GM12878 (cell line): ENCODE data around the gene SEC24C. TPM values are rescaled to one million over a fixed set of nuclear protein-coding genes. Genes with fewer than 3 reads are reported as not detected.

Source experiments
- ATAC-seq: fragments of 200-7000 bp; cut with Tn5 transposase; 3 replicates; pipeline ENCODE4 v1.9.1; 2020; ENCODE audit warnings: mild to moderate bottlenecking, moderate library complexity
- BruUV-seq: library from RNA; stranded (reverse); fragments of 400-500 nt; replicated peaks from 2 replicates; lab custom pipeline; 2021; lab: Mats Ljungman, UMichigan
- CTCF ChIA-PET: fragments of 300-600 bp; sonication (Branson Sonifier 250); formaldehyde crosslinking; extraction: SDS; loops from one replicate; lab custom pipeline; 2021; ENCODE audit warnings: inconsistent platforms; lab: Yijun Ruan, JAX
- POLR2A ChIA-PET: fragments of 350-600 bp; formaldehyde crosslinking; extraction: SDS; loops from one replicate; lab custom pipeline; 2021; ENCODE audit warnings: inconsistent platforms; lab: Charles Lee
- RAD21 ChIA-PET: fragments of 300-600 bp; sonication (Branson Sonifier 250); formaldehyde crosslinking; loops from one replicate; lab custom pipeline; 2023; ENCODE audit warnings: antibody characterized with exemption; ENCODE audit not compliant: unreplicated experiment; lab: Charles Lee
- SMC1A ChIA-PET: fragments of 300-600 bp; sonication (Branson Sonifier 250); formaldehyde crosslinking; loops from one replicate; lab custom pipeline; 2023; ENCODE audit not compliant: unreplicated experiment, uncharacterized antibody; lab: Charles Lee
- DNase-seq: peaks from one replicate; pipeline ENCODE4 v3.0.0-alpha.2; 2011; ENCODE audit warnings: low read depth, low spot score
- FAIRE-seq: peaks from 3 replicates; lab custom pipeline; 2011; peaks lifted over from hg19 to GRCh38; lab: Jason Lieb, UNC
- H2AFZ ChIP-seq: 2 replicates; pipeline ENCODE4 v1.6.0; 2011; ENCODE audit warnings: low read depth, low read length, control low read depth; ENCODE audit not compliant: control insufficient read depth
- H3K27ac ChIP-seq: 2 replicates; pipeline ENCODE4 v1.5.1; 2011; ENCODE audit warnings: control low read depth; ENCODE audit not compliant: control insufficient read depth, insufficient read depth
- H3K27me3 ChIP-seq, 2 experiments: replicated peaks in 1 of 2; 2 replicates each; pipeline versions ENCODE4 v1.6.0 to v1.6.1; 2011; ENCODE audit warnings: low read length in 1 of 2; ENCODE audit not compliant: control insufficient read depth in 2 of 2, insufficient read depth in 2 of 2
- H3K36me3 ChIP-seq, 2 experiments: 2 replicates each; pipeline ENCODE4 v1.5.1; 2011; ENCODE audit warnings: low read length in 1 of 2; ENCODE audit not compliant: control insufficient read depth in 2 of 2, insufficient read depth in 2 of 2
- H3K4me1 ChIP-seq: 2 replicates; pipeline ENCODE4 v1.6.1; 2011; ENCODE audit warnings: mild to moderate bottlenecking, low read length, moderate library complexity, mixed read lengths; ENCODE audit not compliant: control insufficient read depth, insufficient read depth
- H3K4me2 ChIP-seq: 2 replicates; pipeline ENCODE4 v1.6.0; 2011; ENCODE audit warnings: control low read depth; ENCODE audit not compliant: control insufficient read depth, insufficient read depth
- H3K4me3 ChIP-seq: fragments of 200-600 bp; sonication (generic); 2 replicates; pipeline ENCODE4 v1.5.1; 2016
- H3K79me2 ChIP-seq: 2 replicates; pipeline ENCODE4 v1.6.0; 2011; ENCODE audit warnings: low read length; ENCODE audit not compliant: control insufficient read depth, insufficient read depth
- H3K9ac ChIP-seq: 2 replicates; pipeline ENCODE4 v1.8.0; 2011; ENCODE audit warnings: low read length, control low read depth, mixed read lengths; ENCODE audit not compliant: control insufficient read depth, insufficient read depth
- H3K9me3 ChIP-seq: replicated peaks from 3 replicates; pipeline ENCODE4 v1.5.1; 2011; ENCODE audit warnings: mild to moderate bottlenecking, low read length; ENCODE audit not compliant: control insufficient read depth, insufficient read depth
- H4K20me1 ChIP-seq: 2 replicates; pipeline ENCODE4 v1.6.0; 2011; ENCODE audit not compliant: control insufficient read depth, insufficient read depth
- CREB1 ChIP-seq: IDR thresholded peaks from 2 replicates; pipeline ENCODE4 v1.6.1; 2012; ENCODE audit warnings: low read depth, mild to moderate bottlenecking, inconsistent platforms
- GATAD2B ChIP-seq: fragments of 450-650 bp; conservative IDR thresholded peaks from 2 replicates; pipeline ENCODE4 v1.6.1; 2017; ENCODE audit warnings: low read depth, mild to moderate bottlenecking, moderate library complexity
- IKZF1 ChIP-seq: fragments of 450-650 bp; conservative IDR thresholded peaks from 2 replicates; pipeline ENCODE4 v1.6.1; 2017; ENCODE audit warnings: antibody characterized with exemption, mild to moderate bottlenecking
- LARP7 ChIP-seq: fragments of 450-650 bp; IDR thresholded peaks from 2 replicates; pipeline ENCODE4 v1.6.1; 2017; ENCODE audit warnings: mild to moderate bottlenecking
- MXI1 ChIP-seq: fragments of 150-350 bp; IDR thresholded peaks from 2 replicates; pipeline ENCODE4 v1.6.1; 2011; ENCODE audit warnings: low read depth, mild to moderate bottlenecking, inconsistent platforms, low read length, improper control_type of control experiment
- POLR2A ChIP-seq: IDR thresholded peaks from 2 replicates; pipeline ENCODE4 v1.6.1; 2011; ENCODE audit warnings: low read depth, mild to moderate bottlenecking, low read length
- RBBP5 ChIP-seq: fragments of 200-600 bp; sonication (generic); conservative IDR thresholded peaks from 2 replicates; pipeline ENCODE4 v1.6.1; 2016
- ZBTB40 ChIP-seq: fragments of 450-650 bp; IDR thresholded peaks from 2 replicates; pipeline ENCODE4 v1.6.1; 2016; ENCODE audit warnings: mild to moderate bottlenecking, moderate library complexity, borderline replicate concordance
- WGBS: methylation state at CpG from one replicate; pipeline ENCODE4 v1.1.6; 2016; ENCODE audit warnings: low lambda C conversion rate; ENCODE audit not compliant: insufficient replicate concordance, insufficient coverage; ENCODE audit errors: missing lambda C conversion rate; 5-methylcytosine and 5-hydroxymethylcytosine counted together
- in situ Hi-C: fragments of 300-500 bp; cut with MboI; formaldehyde crosslinking; loops from 9 replicates; pipeline ENCODE4 v1.14.3; 2018; ENCODE audit warnings: mixed read lengths
- intact Hi-C: fragments of 100-400 bp; cut with micrococcal nuclease; formaldehyde crosslinking; loops from one replicate; pipeline ENCODE4 v1.14.2; 2022; ENCODE audit not compliant: unreplicated experiment
- polyA plus RNA-seq, 11 experiments: library from polyadenylated mRNA; depleted of rRNA in 4 of 11; unstranded in 6 of 11; stranded (reverse) in 5 of 11; fragments of >200 nt; fragmentation: Nextera tagmentation in 4 of 11; fragmentation: Illumina TruSeq in 1 of 11; extraction: Ambion mirVana in 4 of 11; extraction: Trizol in 1 of 11; gene quantifications; 1 replicate in 1 of 11; 2 replicates in 10 of 11; pipeline versions ENCODE4 v1.2.1 to v1.2.3, GENCODE V29; 2011 to 2016; ENCODE audit warnings: inconsistent platforms in 2 of 11, missing spikeins in 2 of 11, low read depth in 1 of 11
- total RNA-seq, 4 experiments: library from RNA; depleted of rRNA in 3 of 4; stranded (reverse); fragments of >200 nt in 3 of 4; fragmentation: Illumina TruSeq in 1 of 4; extraction: Trizol in 1 of 4; gene quantifications; 2 replicates each; pipeline versions ENCODE4 v1.2.1 to v1.2.3, GENCODE V29; 2013 to 2021
- TF ChIP-seq, protein P1 (sequence below), 3 experiments: IDR thresholded peaks in 2 of 3; conservative IDR thresholded peaks in 1 of 3; 2 replicates each; pipeline ENCODE4 v1.5.1; 2011; ENCODE audit warnings: low read depth in 3 of 3, low read length in 3 of 3, mild to moderate bottlenecking in 3 of 3, control low read depth in 2 of 3, moderate library complexity in 2 of 3, inconsistent platforms in 1 of 3, mixed read lengths in 1 of 3; ENCODE audit not compliant: control insufficient read depth in 2 of 3, insufficient read depth in 1 of 3; ENCODE audit errors: extremely low read depth in 1 of 3
- TF ChIP-seq, protein P2 (sequence below): IDR thresholded peaks from 2 replicates; pipeline ENCODE4 v1.6.1; 2012; ENCODE audit warnings: mild to moderate bottlenecking, low read depth, low read length

SEC24C gene
- total and polyA plus RNA-seq, 10 of the 15 experiments (the other 5 are each of a cell fraction or from before 2014, with no cell fraction given): 12.7 to 117 (median 73.8) TPM

DNA sequence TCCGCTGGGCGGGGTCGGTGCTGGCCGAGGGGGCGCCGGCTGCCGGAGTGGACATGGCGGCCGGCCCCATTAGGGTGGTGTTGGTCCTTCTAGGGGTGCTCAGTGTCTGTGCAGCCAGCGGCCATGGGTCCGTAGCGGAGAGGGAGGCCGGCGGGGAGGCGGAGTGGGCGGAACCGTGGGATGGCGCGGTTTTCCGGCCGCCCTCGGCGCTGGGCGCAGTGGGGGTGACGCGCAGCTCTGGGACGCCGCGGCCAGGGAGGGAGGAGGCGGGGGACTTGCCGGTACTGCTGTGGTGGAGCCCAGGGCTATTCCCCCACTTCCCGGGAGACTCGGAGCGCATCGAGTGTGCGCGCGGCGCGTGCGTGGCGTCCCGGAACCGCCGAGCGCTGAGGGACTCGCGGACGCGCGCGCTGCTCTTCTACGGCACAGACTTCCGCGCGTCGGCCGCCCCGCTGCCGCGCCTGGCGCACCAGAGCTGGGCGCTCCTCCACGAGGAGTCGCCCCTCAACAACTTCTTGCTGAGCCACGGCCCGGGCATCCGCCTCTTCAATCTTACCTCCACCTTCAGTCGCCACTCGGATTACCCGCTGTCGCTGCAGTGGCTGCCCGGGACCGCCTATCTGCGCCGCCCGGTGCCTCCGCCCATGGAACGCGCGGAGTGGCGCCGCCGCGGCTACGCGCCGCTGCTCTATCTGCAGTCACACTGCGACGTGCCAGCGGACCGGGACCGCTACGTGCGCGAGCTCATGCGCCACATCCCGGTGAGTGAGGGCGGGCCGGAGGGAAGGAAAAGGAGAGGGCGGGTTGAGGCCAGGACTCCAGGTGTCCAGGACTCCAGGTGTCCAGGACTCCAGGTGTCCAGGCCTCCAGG, 28.3 kb downstream of the SEC24C start:
- H3K36me3 ChIP-seq: peaks cover 13 to 37% of the 10 kb centered on the region in 2 experiments
- TF ChIP-seq, protein P1, sequence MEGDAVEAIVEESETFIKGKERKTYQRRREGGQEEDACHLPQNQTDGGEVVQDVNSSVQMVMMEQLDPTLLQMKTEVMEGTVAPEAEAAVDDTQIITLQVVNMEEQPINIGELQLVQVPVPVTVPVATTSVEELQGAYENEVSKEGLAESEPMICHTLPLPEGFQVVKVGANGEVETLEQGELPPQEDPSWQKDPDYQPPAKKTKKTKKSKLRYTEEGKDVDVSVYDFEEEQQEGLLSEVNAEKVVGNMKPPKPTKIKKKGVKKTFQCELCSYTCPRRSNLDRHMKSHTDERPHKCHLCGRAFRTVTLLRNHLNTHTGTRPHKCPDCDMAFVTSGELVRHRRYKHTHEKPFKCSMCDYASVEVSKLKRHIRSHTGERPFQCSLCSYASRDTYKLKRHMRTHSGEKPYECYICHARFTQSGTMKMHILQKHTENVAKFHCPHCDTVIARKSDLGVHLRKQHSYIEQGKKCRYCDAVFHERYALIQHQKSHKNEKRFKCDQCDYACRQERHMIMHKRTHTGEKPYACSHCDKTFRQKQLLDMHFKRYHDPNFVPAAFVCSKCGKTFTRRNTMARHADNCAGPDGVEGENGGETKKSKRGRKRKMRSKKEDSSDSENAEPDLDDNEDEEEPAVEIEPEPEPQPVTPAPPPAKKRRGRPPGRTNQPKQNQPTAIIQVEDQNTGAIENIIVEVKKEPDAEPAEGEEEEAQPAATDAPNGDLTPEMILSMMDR (IDR thresholded peaks at IDR 0.05 in 2 of 3, conservative IDR thresholded peaks at IDR 0.05 in 1 of 3; ENCODE audit: control insufficient read depth in 2 of 3, extremely low read depth in 1 of 3, insufficient read depth in 1 of 3, low read depth in 3 of 3, low read length in 3 of 3): peak in 1 of 3 experiments; percentile 13; a peak in 2 of 6 replicates
- TF ChIP-seq LARP7 (peak; percentile 90), RBBP5 (no peak), MXI1 (peak; percentile 78), ZBTB40 (no peak), CREB1 (peak; percentile 89), IKZF1 (peak; percentile 91), POLR2A (peak; percentile 79), GATAD2B (peak; percentile 98)
- TF ChIP-seq, protein P2, sequence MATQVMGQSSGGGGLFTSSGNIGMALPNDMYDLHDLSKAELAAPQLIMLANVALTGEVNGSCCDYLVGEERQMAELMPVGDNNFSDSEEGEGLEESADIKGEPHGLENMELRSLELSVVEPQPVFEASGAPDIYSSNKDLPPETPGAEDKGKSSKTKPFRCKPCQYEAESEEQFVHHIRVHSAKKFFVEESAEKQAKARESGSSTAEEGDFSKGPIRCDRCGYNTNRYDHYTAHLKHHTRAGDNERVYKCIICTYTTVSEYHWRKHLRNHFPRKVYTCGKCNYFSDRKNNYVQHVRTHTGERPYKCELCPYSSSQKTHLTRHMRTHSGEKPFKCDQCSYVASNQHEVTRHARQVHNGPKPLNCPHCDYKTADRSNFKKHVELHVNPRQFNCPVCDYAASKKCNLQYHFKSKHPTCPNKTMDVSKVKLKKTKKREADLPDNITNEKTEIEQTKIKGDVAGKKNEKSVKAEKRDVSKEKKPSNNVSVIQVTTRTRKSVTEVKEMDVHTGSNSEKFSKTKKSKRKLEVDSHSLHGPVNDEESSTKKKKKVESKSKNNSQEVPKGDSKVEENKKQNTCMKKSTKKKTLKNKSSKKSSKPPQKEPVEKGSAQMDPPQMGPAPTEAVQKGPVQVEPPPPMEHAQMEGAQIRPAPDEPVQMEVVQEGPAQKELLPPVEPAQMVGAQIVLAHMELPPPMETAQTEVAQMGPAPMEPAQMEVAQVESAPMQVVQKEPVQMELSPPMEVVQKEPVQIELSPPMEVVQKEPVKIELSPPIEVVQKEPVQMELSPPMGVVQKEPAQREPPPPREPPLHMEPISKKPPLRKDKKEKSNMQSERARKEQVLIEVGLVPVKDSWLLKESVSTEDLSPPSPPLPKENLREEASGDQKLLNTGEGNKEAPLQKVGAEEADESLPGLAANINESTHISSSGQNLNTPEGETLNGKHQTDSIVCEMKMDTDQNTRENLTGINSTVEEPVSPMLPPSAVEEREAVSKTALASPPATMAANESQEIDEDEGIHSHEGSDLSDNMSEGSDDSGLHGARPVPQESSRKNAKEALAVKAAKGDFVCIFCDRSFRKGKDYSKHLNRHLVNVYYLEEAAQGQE: no peak

More for the DNA sequence above, 28.3 kb downstream of the SEC24C start:
- H3K9ac ChIP-seq: peak overlapping the region; percentile 79
- no peaks in the 10 kb centered on the region for H3K9me3 ChIP-seq
- intact Hi-C loops: loop anchor here (2.0 to 5.0 kb wide), 3 partner anchors 40 to 106 kb away; partner anchors contain the start of gene NDST2
- in situ Hi-C loops: no loop called here
- H3K79me2 ChIP-seq: peaks cover 59% of the 10 kb centered on the region
- no TSS peak for BruUV-seq
- ChIA-PET RAD21 (interaction anchor here (0.8 to 4.0 kb wide), 20 partner anchors 8 to 168 kb away, joined by 3 to 37 read pairs (median 4); partner anchors contain the start of genes CAMK2G, CHCHD1 and SEC24C), CTCF (interaction anchor here (1.0 to 5.0 kb wide), 14 partner anchors 10 to 220 kb away, joined by 3 to 55 read pairs (median 8); partner anchors contain the start of genes CHCHD1 and SEC24C), SMC1A (interaction anchor here (0.5 to 6.5 kb wide), 13 partner anchors 9 to 1138 kb away, joined by 3 to 46 read pairs (median 6); partner anchors contain the start of genes CHCHD1, SEC24C and ZSWIM8), POLR2A (interaction anchor here (0.7 to 6.8 kb wide), 18 partner anchors 9 to 253 kb away, joined by 3 to 63 read pairs (median 5); partner anchors contain the start of genes CHCHD1, SEC24C and ZSWIM8)
- peaks cover 5% of the 10 kb centered on the region for H3K4me1 ChIP-seq
- no peak for FAIRE-seq
- H2AFZ ChIP-seq: peak overlapping the region; percentile 74
- peak overlapping the region; percentile 83 for H3K27ac ChIP-seq
- ATAC-seq: peak; percentile 83
- H3K27me3 ChIP-seq: no peaks in the 10 kb centered on the region
- peak overlapping the region; percentile 94 for H3K4me3 ChIP-seq
- peak overlapping the region; percentile 92 for H3K4me2 ChIP-seq
- DNase-seq: peak; percentile 48
- H4K20me1 ChIP-seq: no peaks in the 10 kb centered on the region
- 1% methylated on average over 90 of the region's 101 CpGs for WGBS
